ENCODE results near the gene EXOSC10.
"Not testable (repeated sequence)": the region's sequence is repeated elsewhere in the genome, so short reads cannot be mapped to it uniquely, and the experiment has no call there.

EXOSC10 gene

GRCh38 chr1:11042995-11043874 is 56.4 kb downstream of the EXOSC10 start:
- no peak for DNase-seq

- no peak for DNase-seq
These were observed 57.6 kb downstream of the EXOSC10 start for GRCh38 chr1:11042065-11042464.

DNA sequence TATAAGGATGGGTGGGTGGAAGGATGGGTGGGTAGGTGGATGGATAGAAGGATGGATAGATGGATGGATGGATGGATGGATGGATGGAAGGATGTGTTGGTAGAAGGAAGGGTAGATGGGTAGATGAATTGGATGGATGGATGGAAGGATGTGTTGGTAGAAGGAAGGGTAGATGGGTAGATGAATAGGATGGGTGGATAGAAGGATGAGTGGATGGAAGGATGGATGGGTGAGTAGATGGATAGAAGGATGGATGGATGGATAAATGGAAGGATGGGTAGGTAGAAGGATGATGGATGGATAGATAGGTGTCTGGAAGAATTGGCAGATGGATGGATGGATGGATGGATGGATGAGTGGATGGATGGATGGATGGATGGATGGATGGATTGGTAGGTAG is 58.6 kb downstream of the EXOSC10 start:
- DNase-seq = no peak

DNA sequence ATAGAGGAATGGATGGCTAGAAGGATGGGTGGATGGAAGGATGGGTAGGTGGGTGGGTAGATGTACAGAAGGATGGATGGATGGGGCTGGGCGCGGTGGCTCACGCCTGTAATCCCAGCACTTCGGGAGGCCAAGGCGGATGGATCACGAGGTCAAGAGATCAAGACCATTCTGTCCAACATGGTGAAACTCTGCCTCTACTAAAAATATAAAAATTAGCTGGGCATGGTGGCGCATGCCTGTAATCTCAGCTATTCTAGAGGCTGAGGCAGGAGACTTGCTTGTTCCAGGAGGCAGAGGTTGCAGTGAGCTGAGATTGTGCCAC is 59.6 kb downstream of the EXOSC10 start:
- DNase-seq = not testable (repeated sequence)

- DNase-seq = no peak
These were observed 60.1 kb downstream of the EXOSC10 start for GRCh38 chr1:11039351-11040104.

DNA sequence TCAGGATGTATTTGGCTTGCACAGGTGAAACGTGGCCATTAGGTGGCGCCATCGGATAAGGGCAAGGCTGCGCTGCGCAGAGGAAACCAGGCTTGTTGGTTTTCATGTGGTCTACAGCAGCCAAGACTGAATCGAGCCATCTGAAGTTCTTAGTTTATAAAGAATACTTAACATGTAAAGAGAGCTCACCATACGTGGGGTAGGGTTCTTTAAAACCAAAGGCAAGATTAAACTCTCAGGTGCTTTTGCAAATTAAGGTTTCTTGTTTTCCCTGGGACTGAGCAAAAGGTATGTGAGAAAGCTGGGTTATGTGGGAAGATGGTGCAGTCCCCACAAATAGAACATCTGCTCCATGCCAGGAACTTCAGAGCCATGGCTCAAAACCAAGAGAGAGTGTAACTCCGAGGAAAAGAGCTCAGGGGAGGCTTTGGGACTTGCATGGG is 61.9 kb downstream of the EXOSC10 start:
- peak; percentile 90 for DNase-seq

DNA sequence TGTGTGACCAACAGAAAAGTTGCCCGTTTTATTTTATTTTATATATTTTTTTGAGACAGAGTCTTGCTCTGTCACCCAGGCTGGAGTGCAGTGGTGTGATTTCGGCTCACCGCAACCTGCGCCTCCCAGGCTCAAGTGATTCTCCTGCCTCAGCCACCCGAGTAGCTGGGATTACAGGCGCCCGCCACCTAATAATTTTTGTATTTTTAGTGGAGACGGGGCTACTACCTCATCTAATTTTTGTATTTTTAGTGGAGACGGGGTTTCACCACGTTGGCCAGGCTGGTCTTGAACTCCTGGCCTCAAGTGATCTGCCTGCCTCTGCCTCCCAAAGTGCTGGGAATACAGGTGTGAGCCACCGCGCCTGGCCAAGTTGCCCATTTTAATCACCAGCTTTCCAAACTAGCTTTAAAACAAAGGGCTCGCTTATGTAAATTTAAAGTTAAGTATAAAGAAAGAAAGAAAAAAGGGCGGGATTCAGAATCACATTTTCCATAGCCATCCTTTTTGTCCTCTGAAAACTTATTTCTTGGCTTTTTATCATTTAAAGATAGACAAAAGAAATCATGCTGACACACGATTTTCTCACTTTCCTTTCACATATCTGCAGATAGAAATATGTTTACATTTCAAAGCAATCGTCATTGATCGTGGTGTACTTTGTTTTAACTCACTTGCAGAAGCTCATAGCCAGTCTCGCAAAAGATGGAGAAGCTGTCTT is 62.5 kb downstream of the EXOSC10 start:
- DNase-seq = not testable (repeated sequence)

GRCh38 chr1:11031624-11032262 is 67.9 kb downstream of the EXOSC10 start:
- DNase-seq = no peak

DNA sequence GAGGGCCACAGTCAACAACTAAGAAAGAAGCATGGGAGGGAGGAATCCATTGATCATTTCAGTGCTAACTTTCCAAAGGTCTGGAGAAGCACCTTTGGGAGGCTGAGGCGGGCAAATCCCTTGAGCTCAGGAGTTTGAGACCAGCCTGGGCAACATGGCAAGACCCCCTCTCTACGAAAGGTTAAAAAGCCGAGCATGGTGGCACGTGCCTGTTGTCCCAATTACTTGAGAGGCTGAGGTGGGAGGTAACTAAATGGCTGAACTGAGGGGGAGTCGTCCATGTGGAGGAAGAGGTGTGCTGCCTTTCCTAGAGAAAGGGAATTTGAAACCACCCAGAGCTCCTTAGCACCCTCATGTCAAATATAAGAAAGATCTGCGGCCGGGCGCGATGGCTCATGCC is 68.8 kb downstream of the EXOSC10 start:
- DNase-seq = no peak

DNA sequence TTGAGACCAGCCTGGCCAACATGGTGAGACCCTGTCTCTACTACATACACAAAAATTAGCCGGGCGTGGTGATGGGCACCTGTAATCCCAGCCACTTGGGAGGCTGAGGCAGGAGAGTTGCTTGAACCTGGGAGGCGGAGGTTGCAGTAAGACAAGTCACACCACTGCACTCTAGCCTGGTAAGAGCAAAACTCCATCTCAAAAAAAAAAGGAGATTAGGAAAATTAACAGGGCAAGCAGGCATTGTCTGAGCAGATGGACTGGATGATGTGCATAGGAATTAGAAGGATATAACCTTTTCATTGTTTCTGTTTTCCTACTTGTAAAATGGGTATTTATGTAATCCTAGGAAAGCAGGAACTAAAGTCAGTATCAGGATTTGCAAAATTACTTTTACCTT is 71.7 kb downstream of the EXOSC10 start:
- no peak for DNase-seq

DNA sequence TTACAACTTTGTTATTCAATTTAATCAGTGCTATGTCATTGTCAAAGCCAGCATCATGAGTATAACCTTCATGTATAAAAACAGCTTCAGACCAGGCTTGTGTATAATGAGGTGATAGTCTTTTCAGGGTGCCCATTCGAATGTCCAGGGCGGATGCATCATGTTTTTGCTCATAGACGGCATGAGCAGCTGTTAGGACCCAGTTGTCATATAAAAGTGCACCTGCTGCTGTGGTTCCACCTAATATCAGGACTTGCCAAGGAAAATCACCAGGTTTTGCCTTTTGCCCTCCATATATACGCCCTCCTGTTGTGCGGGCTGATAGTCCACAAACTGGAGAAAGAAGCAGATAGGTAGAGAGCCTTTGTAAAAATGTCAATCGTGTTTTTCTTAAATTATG is 72.4 kb downstream of the EXOSC10 start:
- no peak for DNase-seq

DNA sequence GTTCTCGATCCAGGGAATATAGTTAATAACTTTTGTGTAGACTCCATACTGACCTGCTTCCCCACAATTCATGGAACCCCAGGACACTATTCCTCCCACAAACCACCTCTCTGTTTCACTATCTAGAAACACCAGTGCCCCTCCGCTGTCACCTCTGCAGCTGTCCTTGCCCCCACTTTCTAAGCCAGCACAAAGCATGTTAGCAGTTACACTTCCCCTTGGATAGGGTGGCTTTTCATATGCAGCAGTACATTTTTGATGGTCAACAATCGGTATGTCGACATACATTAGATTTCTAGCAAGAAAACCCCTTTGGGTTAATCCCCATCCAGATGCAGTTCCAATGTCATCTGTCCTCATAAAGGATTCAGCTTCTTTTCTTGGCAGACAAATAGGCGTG is 72.8 kb downstream of the EXOSC10 start:
- no peak for DNase-seq

- no peak for DNase-seq
These were observed 73.6 kb downstream of the EXOSC10 start for GRCh38 chr1:11026052-11026451.

DNA sequence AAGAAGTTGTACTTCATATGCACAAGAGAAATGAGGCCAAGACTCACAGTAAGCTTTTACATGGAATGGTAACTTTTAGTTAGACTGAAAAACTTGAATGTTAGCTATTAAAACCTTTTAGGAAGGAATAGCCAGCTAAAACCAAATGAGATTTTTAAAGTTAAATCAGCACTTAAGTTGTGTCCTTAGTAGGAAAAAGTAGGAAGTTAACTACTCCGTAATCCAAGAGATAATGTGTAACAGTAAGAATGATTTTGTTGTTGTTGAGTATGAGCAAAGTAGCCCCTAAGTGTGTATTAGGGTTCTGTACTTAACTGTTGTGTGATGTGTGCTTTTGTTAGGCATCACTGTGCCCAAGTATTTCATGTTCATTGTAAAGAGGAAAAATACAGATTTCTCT is 74.1 kb downstream of the EXOSC10 start:
- no peak for DNase-seq

DNA sequence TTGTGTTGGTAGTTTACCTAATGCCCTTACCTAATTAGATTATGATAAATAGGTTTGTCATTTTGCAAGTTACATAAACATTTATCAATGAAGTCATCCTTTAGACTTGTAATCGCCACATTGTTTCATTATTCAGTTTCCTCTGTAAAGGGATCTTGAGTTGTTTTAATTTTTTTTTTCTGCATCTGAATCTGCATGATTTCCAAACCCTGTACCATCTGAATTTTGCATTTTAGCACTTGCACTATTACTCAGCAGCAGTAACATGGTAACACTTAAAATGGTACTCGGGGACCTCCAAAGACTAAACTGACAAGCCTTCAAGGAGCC is 74.8 kb downstream of the EXOSC10 start:
- no peak for DNase-seq

- DNase-seq = no peak
These were observed 75.4 kb downstream of the EXOSC10 start for GRCh38 chr1:11024154-11024873.

- DNase-seq = no peak
These were observed 76.5 kb downstream of the EXOSC10 start for GRCh38 chr1:11023201-11023600.

- no peak for DNase-seq
These were observed 79.7 kb downstream of the EXOSC10 start for GRCh38 chr1:11019971-11020370.

GRCh38 chr1:11019358-11019757 is 80.3 kb downstream of the EXOSC10 start:
- not testable (repeated sequence) for DNase-seq
